ENCODE results near the gene SYNE3. TPM values are rescaled to one million over a fixed set of nuclear protein-coding genes. Genes with fewer than 3 reads are reported as not detected.
"Not testable (repeated sequence)": the region's sequence is repeated elsewhere in the genome, so short reads cannot be mapped to it uniquely, and the experiment has no call there.

SYNE3 gene
- total RNA-seq, 1 experiment from 2014 or later, result 1.2 TPM

DNA sequence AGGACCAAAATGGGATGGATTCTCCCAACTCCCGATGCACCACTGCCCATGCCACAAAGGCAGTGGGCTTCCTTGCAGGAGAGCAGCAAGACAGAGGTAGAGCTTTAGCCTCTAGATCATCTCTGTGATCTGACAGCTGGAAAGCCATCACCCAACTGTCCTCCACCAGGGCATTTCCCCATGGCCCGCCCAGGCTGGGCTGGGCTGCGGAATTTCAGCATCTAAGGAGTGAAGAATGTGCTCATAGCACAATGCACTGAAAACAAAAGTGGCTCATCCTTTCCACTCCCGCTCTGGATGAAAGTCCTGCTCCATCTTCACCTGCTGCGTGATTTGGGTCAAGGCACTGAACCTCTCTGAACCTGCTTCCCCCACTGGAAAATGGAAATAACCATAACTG, 5.6 kb downstream of the SYNE3 start:
- H3K79me2 ChIP-seq (ENCODE audit: low read length), result no peaks in the 10 kb centered on the region
- H3K36me3 ChIP-seq (ENCODE audit: low read depth, low read length), result no peaks in the 10 kb centered on the region
- no peak overlapping the region for H2AFZ ChIP-seq (ENCODE audit: low read length)
- ChIA-PET CTCF (no interaction called here), POLR2A (ENCODE audit: unreplicated experiment) (no interaction called here)
- no peaks in the 10 kb centered on the region for H3F3A ChIP-seq (ENCODE audit: low read length, unreplicated experiment)
- ATAC-seq (no peak), DNase-seq (no peak)
- H3K9me2 ChIP-seq (replicated peaks; ENCODE audit: low read length), result no peaks in the 10 kb centered on the region
- no peak overlapping the region for H3K9ac ChIP-seq (ENCODE audit: low read length)
- no peaks in the 10 kb centered on the region for H3K27me3 ChIP-seq (ENCODE audit: low read length)
- H3K27ac ChIP-seq (ENCODE audit: low read length), result no peak overlapping the region
- no peaks in the 10 kb centered on the region for H3K9me3 ChIP-seq (ENCODE audit: low read length)
- BruUV-seq (replicated peaks), result no TSS peak
- H4K20me1 ChIP-seq (ENCODE audit: low read length), result no peaks in the 10 kb centered on the region
- TF ChIP-seq CTCF (conservative IDR thresholded peaks at IDR 0.05; ENCODE audit: low read depth, low read length) (no peak), EZH2phosphoT487 (IDR thresholded peaks at IDR 0.05; ENCODE audit: borderline replicate concordance, low read length) (no peak), EZH2 (IDR thresholded peaks at IDR 0.05; ENCODE audit: low read length, unreplicated experiment) (no peak)
- H3K4me1 ChIP-seq (ENCODE audit: insufficient read depth, low read length), result peaks cover 27% of the 10 kb centered on the region
- H3K4me3 ChIP-seq (ENCODE audit: low read length), result no peak overlapping the region
- H3K4me2 ChIP-seq (ENCODE audit: low read length), result no peak overlapping the region
- intact Hi-C loops (cut with micrococcal nuclease), result no loop called here

- CTCF ChIA-PET; H3K4me2 ChIP-seq (ENCODE audit: low read length); POLR2A ChIA-PET (ENCODE audit: unreplicated experiment); intact Hi-C loops (cut with micrococcal nuclease); H3K27ac ChIP-seq (ENCODE audit: low read length); H3F3A ChIP-seq (ENCODE audit: low read length, unreplicated experiment); H2AFZ ChIP-seq (ENCODE audit: low read length); ATAC-seq; H4K20me1 ChIP-seq (ENCODE audit: low read length); H3K36me3 ChIP-seq (ENCODE audit: low read depth, low read length); DNase-seq; H3K27me3 ChIP-seq (ENCODE audit: low read length); H3K79me2 ChIP-seq (ENCODE audit: low read length); H3K9me2 ChIP-seq (replicated peaks; ENCODE audit: low read length); H3K9me3 ChIP-seq (ENCODE audit: low read length); H3K4me3 ChIP-seq (ENCODE audit: low read length); BruUV-seq (replicated peaks); H3K9ac ChIP-seq (ENCODE audit: low read length): not testable (repeated sequence)
- H3K4me1 ChIP-seq (ENCODE audit: insufficient read depth, low read length), result peaks cover 23% of the 10 kb centered on the region
Measured at GRCh38 chr14:95510344-95510743, 6.1 kb downstream of the SYNE3 start.

DNA sequence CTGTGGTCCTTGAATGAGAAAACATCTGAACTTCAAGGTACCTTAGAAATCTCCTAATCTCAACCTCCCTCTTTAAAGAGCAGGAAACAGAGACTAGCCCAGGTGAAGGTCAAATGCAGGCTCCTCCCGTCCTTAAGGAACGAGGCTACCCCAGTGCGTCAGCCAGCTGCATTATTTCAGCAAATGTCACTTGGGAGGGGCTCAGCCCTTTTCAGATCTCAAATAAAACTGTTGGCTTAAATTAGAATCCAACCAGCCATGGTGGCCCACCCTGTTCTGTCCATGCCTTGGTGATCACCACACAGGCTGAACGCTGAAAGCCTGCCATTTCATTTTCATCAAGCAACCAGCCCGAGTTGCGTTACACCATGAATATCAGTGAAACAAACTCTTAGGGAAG, 7.0 kb downstream of the SYNE3 start:
- no peaks in the 10 kb centered on the region for H3K9me2 ChIP-seq (replicated peaks; ENCODE audit: low read length)
- no TSS peak for BruUV-seq (replicated peaks)
- H2AFZ ChIP-seq (ENCODE audit: low read length), result no peak overlapping the region
- no peak overlapping the region for H3K9ac ChIP-seq (ENCODE audit: low read length)
- TF ChIP-seq EZH2phosphoT487 (IDR thresholded peaks at IDR 0.05; ENCODE audit: borderline replicate concordance, low read length), result no peak
- TF ChIP-seq CTCF (conservative IDR thresholded peaks at IDR 0.05; ENCODE audit: low read depth, low read length), result no peak
- TF ChIP-seq EZH2 (IDR thresholded peaks at IDR 0.05; ENCODE audit: low read length, unreplicated experiment), result no peak
- ChIA-PET CTCF (no interaction called here), POLR2A (ENCODE audit: unreplicated experiment) (no interaction called here)
- no peaks in the 10 kb centered on the region for H3K79me2 ChIP-seq (ENCODE audit: low read length)
- H3K4me2 ChIP-seq (ENCODE audit: low read length), result no peak overlapping the region
- no peak overlapping the region for H3K4me3 ChIP-seq (ENCODE audit: low read length)
- H3F3A ChIP-seq (ENCODE audit: low read length, unreplicated experiment), result no peaks in the 10 kb centered on the region
- H3K4me1 ChIP-seq (ENCODE audit: insufficient read depth, low read length), result peaks cover 23% of the 10 kb centered on the region
- ATAC-seq (no peak), DNase-seq (no peak)
- no peaks in the 10 kb centered on the region for H3K9me3 ChIP-seq (ENCODE audit: low read length)
- no peaks in the 10 kb centered on the region for H4K20me1 ChIP-seq (ENCODE audit: low read length)
- no peak overlapping the region for H3K27ac ChIP-seq (ENCODE audit: low read length)
- H3K36me3 ChIP-seq (ENCODE audit: low read depth, low read length), result no peaks in the 10 kb centered on the region
- intact Hi-C loops (cut with micrococcal nuclease), result no loop called here
- H3K27me3 ChIP-seq (ENCODE audit: low read length), result no peaks in the 10 kb centered on the region
